ENCODE data around the gene DYRK1A. TPM values are rescaled to one million over a fixed set of nuclear protein-coding genes. Genes with fewer than 3 reads are reported as not detected.

Gene DYRK1A
- polyA plus RNA-seq, 1 donor from 2014 or later: 94.8 TPM

- H3K4me3 ChIP-seq (ENCODE audit: low read length): no peak overlapping the region
- H3K4me2 ChIP-seq (ENCODE audit: low read length): no peak overlapping the region
- peaks cover 76% of the 10 kb centered on the region for H3K79me2 ChIP-seq (replicated peaks; ENCODE audit: insufficient read depth, low read length)
- no peaks in the 10 kb centered on the region for H3K9me2 ChIP-seq (ENCODE audit: insufficient read depth, low read length)
- no peak overlapping the region for H3K9ac ChIP-seq (ENCODE audit: low read length)
- H3F3A ChIP-seq (ENCODE audit: insufficient read depth, low read length, poor library complexity, severe bottlenecking): no peaks in the 10 kb centered on the region
- no peaks in the 10 kb centered on the region for H3K9me3 ChIP-seq (ENCODE audit: low read length)
- no peak overlapping the region for H3K27ac ChIP-seq (ENCODE audit: low read length)
- no peak overlapping the region for H2AFZ ChIP-seq (ENCODE audit: low read depth, low read length)
- H3K36me3 ChIP-seq (ENCODE audit: insufficient read depth, low read length): no peaks in the 10 kb centered on the region
- TF ChIP-seq MXI1 (conservative IDR thresholded peaks at IDR 0.05; ENCODE audit: poor library complexity, severe bottlenecking) (no peak), EP300 (conservative IDR thresholded peaks at IDR 0.05; ENCODE audit: poor library complexity, severe bottlenecking) (no peak), RAD21 (conservative IDR thresholded peaks at IDR 0.05) (no peak), TAF1 (IDR thresholded peaks at IDR 0.05; ENCODE audit: low read depth) (no peak), CTCF (IDR thresholded peaks at IDR 0.05; ENCODE audit: poor library complexity, severe bottlenecking) (no peak), POLR2AphosphoS5 (IDR thresholded peaks at IDR 0.05) (no peak), EZH2 (IDR thresholded peaks at IDR 0.05; ENCODE audit: borderline replicate concordance, insufficient read depth, low read length, poor library complexity, severe bottlenecking) (no peak), SMC3 (conservative IDR thresholded peaks at IDR 0.05; ENCODE audit: poor library complexity) (no peak)
- TF ChIP-seq, protein P1, sequence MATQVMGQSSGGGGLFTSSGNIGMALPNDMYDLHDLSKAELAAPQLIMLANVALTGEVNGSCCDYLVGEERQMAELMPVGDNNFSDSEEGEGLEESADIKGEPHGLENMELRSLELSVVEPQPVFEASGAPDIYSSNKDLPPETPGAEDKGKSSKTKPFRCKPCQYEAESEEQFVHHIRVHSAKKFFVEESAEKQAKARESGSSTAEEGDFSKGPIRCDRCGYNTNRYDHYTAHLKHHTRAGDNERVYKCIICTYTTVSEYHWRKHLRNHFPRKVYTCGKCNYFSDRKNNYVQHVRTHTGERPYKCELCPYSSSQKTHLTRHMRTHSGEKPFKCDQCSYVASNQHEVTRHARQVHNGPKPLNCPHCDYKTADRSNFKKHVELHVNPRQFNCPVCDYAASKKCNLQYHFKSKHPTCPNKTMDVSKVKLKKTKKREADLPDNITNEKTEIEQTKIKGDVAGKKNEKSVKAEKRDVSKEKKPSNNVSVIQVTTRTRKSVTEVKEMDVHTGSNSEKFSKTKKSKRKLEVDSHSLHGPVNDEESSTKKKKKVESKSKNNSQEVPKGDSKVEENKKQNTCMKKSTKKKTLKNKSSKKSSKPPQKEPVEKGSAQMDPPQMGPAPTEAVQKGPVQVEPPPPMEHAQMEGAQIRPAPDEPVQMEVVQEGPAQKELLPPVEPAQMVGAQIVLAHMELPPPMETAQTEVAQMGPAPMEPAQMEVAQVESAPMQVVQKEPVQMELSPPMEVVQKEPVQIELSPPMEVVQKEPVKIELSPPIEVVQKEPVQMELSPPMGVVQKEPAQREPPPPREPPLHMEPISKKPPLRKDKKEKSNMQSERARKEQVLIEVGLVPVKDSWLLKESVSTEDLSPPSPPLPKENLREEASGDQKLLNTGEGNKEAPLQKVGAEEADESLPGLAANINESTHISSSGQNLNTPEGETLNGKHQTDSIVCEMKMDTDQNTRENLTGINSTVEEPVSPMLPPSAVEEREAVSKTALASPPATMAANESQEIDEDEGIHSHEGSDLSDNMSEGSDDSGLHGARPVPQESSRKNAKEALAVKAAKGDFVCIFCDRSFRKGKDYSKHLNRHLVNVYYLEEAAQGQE (IDR thresholded peaks at IDR 0.05; ENCODE audit: borderline replicate concordance): no peak
- no peaks in the 10 kb centered on the region for H4K20me1 ChIP-seq (ENCODE audit: insufficient read depth)
- H3K27me3 ChIP-seq (ENCODE audit: insufficient read depth, low read depth, low read length): no peaks in the 10 kb centered on the region
Observed at GRCh38 chr21:37472581-37472980, 106.0 kb downstream of the DYRK1A start.

DNA sequence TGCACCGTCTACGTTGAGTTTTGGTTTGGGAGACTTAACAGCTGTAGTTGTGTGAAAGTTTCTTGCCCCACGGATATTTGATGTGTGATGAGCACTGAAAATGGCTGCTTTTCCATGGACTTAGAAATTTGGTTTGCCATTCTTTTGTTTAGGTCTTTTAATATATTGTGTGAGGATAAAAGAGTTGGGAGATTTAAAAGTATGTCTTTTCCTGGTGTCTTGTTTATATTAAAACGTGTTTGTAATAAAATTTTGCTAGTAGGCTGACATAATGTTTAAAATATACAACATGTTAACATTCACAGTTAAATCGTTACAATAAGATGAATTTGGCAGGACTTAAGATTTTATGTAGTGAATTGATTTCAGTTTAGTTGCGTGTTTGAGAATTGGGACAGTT lies 106.9 kb downstream of the DYRK1A start:
- H3K4me2 ChIP-seq (ENCODE audit: low read length): no peak overlapping the region
- H3K27ac ChIP-seq (ENCODE audit: low read length): no peak overlapping the region
- no peak for TF ChIP-seq CTCF (IDR thresholded peaks at IDR 0.05; ENCODE audit: poor library complexity, severe bottlenecking)
- no peak for TF ChIP-seq EP300 (conservative IDR thresholded peaks at IDR 0.05; ENCODE audit: poor library complexity, severe bottlenecking)
- no peak overlapping the region for H3K4me3 ChIP-seq (ENCODE audit: low read length)
- H3K9ac ChIP-seq (ENCODE audit: low read length): no peak overlapping the region
- peaks cover 68% of the 10 kb centered on the region for H3K79me2 ChIP-seq (replicated peaks; ENCODE audit: insufficient read depth, low read length)
- H3K27me3 ChIP-seq (ENCODE audit: insufficient read depth, low read depth, low read length): no peaks in the 10 kb centered on the region
- no peaks in the 10 kb centered on the region for H3K36me3 ChIP-seq (ENCODE audit: insufficient read depth, low read length)
- H3F3A ChIP-seq (ENCODE audit: insufficient read depth, low read length, poor library complexity, severe bottlenecking): no peaks in the 10 kb centered on the region
- no peaks in the 10 kb centered on the region for H4K20me1 ChIP-seq (ENCODE audit: insufficient read depth)
- H3K9me2 ChIP-seq (ENCODE audit: insufficient read depth, low read length): no peaks in the 10 kb centered on the region
- H2AFZ ChIP-seq (ENCODE audit: low read depth, low read length): no peak overlapping the region
- H3K9me3 ChIP-seq (ENCODE audit: low read length): no peaks in the 10 kb centered on the region
